Measurements from ENCODE around the gene RTN4IP1. TPM values are rescaled to one million over a fixed set of nuclear protein-coding genes. Genes with fewer than 3 reads are reported as not detected.

The RTN4IP1 gene
- total and polyA plus RNA-seq, 2 of the 13 experiments (the other 11 are each of a cell fraction or from before 2014, with no cell fraction given), result 5.5 to 17.2 TPM

GRCh38 chr6:106540432-106540831 lies 88.9 kb downstream of the RTN4IP1 start:
- peak; percentile 59 for ATAC-seq
- CTCF ChIA-PET (ENCODE audit: low intra/inter-chr PET ratio, low total read pairs), result no interaction called here
- in situ Hi-C loops (cut with HindIII; ENCODE audit: extremely low pct_ligation_motif_present, low pct_unique_long_range_greater_than_20kb), result no loop called here
- 0 out of 2 replicates have a peak, but pooled peaks have one; percentile 12 for TF ChIP-seq SAP130 (CRISPR knock-in tag; IDR thresholded peaks at IDR 0.05; ENCODE audit: low read depth)
- TF ChIP-seq ZFP82 (CRISPR knock-in tag; IDR thresholded peaks at IDR 0.05; ENCODE audit: borderline replicate concordance), result no peak
- no peak for TF ChIP-seq ZNF883 (CRISPR knock-in tag; IDR thresholded peaks at IDR 0.05; ENCODE audit: not compliant biosample characterization)
- no peak for TF ChIP-seq KLF9 (CRISPR knock-in tag; IDR thresholded peaks at IDR 0.05; ENCODE audit: low read depth)
- TF ChIP-seq THAP9 (CRISPR knock-in tag; IDR thresholded peaks at IDR 0.05; ENCODE audit: borderline replicate concordance), result no peak
- TF ChIP-seq TFE3 (CRISPR knock-in tag; IDR thresholded peaks at IDR 0.05), result peak; percentile 84
- TF ChIP-seq ZNF138 (CRISPR knock-in tag; IDR thresholded peaks at IDR 0.05; ENCODE audit: low read depth), result no peak
- no peak for TF ChIP-seq ZNF607 (CRISPR knock-in tag; IDR thresholded peaks at IDR 0.05; ENCODE audit: borderline replicate concordance)
- no peak for TF ChIP-seq TFAP4 (IDR thresholded peaks at IDR 0.05; ENCODE audit: borderline replicate concordance, low read depth)
- no peak for TF ChIP-seq ZNF646 (CRISPR knock-in tag; IDR thresholded peaks at IDR 0.05)
- TF ChIP-seq ZBTB33 (CRISPR knock-in tag; IDR thresholded peaks at IDR 0.05), result no peak

More at GRCh38 chr6:106540432-106540831, 88.9 kb downstream of the RTN4IP1 start:
- no peak for FAIRE-seq
- peaks cover 32% of the 10 kb centered on the region for H3K4me1 ChIP-seq (ENCODE audit: insufficient read depth, low read length)
- peaks cover 5 to 15% of the 10 kb centered on the region in 2 experiments; a peak in 3 of 5 replicates for H3K36me3 ChIP-seq (replicated peaks in 1 of 2; ENCODE audit: control insufficient read depth in 1 of 2, insufficient read depth in 2 of 2, low read length in 2 of 2)
- H3K4me3 ChIP-seq (replicated peaks in 1 of 3; ENCODE audit: insufficient read depth in 1 of 3, low read depth in 2 of 3, low read length in 3 of 3), result no peak overlapping the region
- POLR2A ChIA-PET, result no interaction called here
- H3K9me3 ChIP-seq (ENCODE audit: low read length), result no peaks in the 10 kb centered on the region
- H3K79me2 ChIP-seq (ENCODE audit: insufficient read depth, low read length), result no peaks in the 10 kb centered on the region
- peak overlapping the region; percentile 27; the same call in 1 of the 2 replicates for H3K4me2 ChIP-seq (ENCODE audit: low read depth, low read length)
- no peak overlapping the region for H3K9ac ChIP-seq (ENCODE audit: insufficient read depth, low read depth, low read length)
- intact Hi-C loops (cut with micrococcal nuclease; ENCODE audit: unreplicated experiment), result no loop called here
- no TSS peak for BruUV-seq (replicated peaks)
- peak; percentile 63 for DNase-seq (ENCODE audit: low spot score)
- H4K20me1 ChIP-seq (ENCODE audit: insufficient read depth, low read length), result no peaks in the 10 kb centered on the region
- no peak overlapping the region for H2AFZ ChIP-seq (ENCODE audit: low read length)
- H3K27ac ChIP-seq (ENCODE audit: extremely low read length, insufficient read depth, low read length), result peak overlapping the region; percentile 72
- H3K27me3 ChIP-seq (ENCODE audit: control insufficient read depth in 1 of 2, insufficient read depth in 2 of 2, low read length in 2 of 2), result no peaks in the 10 kb centered on the region

Measured in HepG2 (cell line).